ENCODE data around the gene ICAM4. TPM values are rescaled to one million over a fixed set of nuclear protein-coding genes. Genes with fewer than 3 reads are reported as not detected.
"Not testable (repeated sequence)": the region's sequence is repeated elsewhere in the genome, so short reads cannot be mapped to it uniquely, and the experiment has no call there.

Gene ICAM4
- 2.4 and 7.1 TPM in 2 replicates for total RNA-seq (2014; rRNA removed; shearing (Covaris generic))

GRCh38 chr19:10286803-10287737, at the start of gene ICAM4:
Gene ICAM4 (plus strand): TSS chr19:10286955. CDS start chr19:10287013, 58 bp downstream.
- no peak for DNase-seq (ENCODE audit: low spot score)
- in situ Hi-C loops (cut with HindIII; ENCODE audit: low sequenced_read_pairs), result no loop called here

- in situ Hi-C loops (cut with HindIII; ENCODE audit: low sequenced_read_pairs), result no loop called here
- no peak for DNase-seq (ENCODE audit: low spot score)
These were observed 49.1 kb upstream of the ICAM4 start for GRCh38 chr19:10237702-10238101.

- in situ Hi-C loops (cut with HindIII; ENCODE audit: low sequenced_read_pairs), result no loop called here
- no peak for DNase-seq (ENCODE audit: low spot score)
These were observed 48.5 kb upstream of the ICAM4 start for GRCh38 chr19:10238172-10238783.

- DNase-seq (ENCODE audit: low spot score); in situ Hi-C loops (cut with HindIII; ENCODE audit: low sequenced_read_pairs): not testable (repeated sequence)
These were observed 44.8 kb upstream of the ICAM4 start for GRCh38 chr19:10241826-10242449.

GRCh38 chr19:10243606-10244005, 43.1 kb upstream of the ICAM4 start:
- in situ Hi-C loops (cut with HindIII; ENCODE audit: low sequenced_read_pairs), result no loop called here
- no peak for DNase-seq (ENCODE audit: low spot score)

GRCh38 chr19:10245189-10245939, 41.4 kb upstream of the ICAM4 start:
- no peak for DNase-seq (ENCODE audit: low spot score)
- in situ Hi-C loops (cut with HindIII; ENCODE audit: low sequenced_read_pairs), result no loop called here

- no peak for DNase-seq (ENCODE audit: low spot score)
- in situ Hi-C loops (cut with HindIII; ENCODE audit: low sequenced_read_pairs), result no loop called here
These were observed 40.2 kb upstream of the ICAM4 start for GRCh38 chr19:10246511-10246910.

- DNase-seq (ENCODE audit: low spot score), result peak; percentile 99
- in situ Hi-C loops (cut with HindIII; ENCODE audit: low sequenced_read_pairs), result no loop called here
These were observed 34.7 kb upstream of the ICAM4 start, which contains the start of gene MRPL4 for GRCh38 chr19:10251792-10252694. Gene MRPL4 (plus strand): TSS chr19:10252214. CDS start chr19:10252254, 40 bp downstream.

GRCh38 chr19:10252707-10253106, 34.0 kb upstream of the ICAM4 start:
- in situ Hi-C loops (cut with HindIII; ENCODE audit: low sequenced_read_pairs), result no loop called here
- no peak for DNase-seq (ENCODE audit: low spot score)

- in situ Hi-C loops (cut with HindIII; ENCODE audit: low sequenced_read_pairs), result no loop called here
- DNase-seq (ENCODE audit: low spot score), result no peak
These were observed 32.5 kb upstream of the ICAM4 start for GRCh38 chr19:10254244-10254643.

GRCh38 chr19:10255358-10255757, 31.4 kb upstream of the ICAM4 start:
- no peak for DNase-seq (ENCODE audit: low spot score)
- in situ Hi-C loops (cut with HindIII; ENCODE audit: low sequenced_read_pairs), result no loop called here

- in situ Hi-C loops (cut with HindIII; ENCODE audit: low sequenced_read_pairs), result no loop called here
- no peak for DNase-seq (ENCODE audit: low spot score)
These were observed 30.2 kb upstream of the ICAM4 start for GRCh38 chr19:10256551-10256950.

- in situ Hi-C loops (cut with HindIII; ENCODE audit: low sequenced_read_pairs), result no loop called here
- DNase-seq (ENCODE audit: low spot score), result no peak
These were observed 29.7 kb upstream of the ICAM4 start for GRCh38 chr19:10256970-10257615.

- no peak for DNase-seq (ENCODE audit: low spot score)
- in situ Hi-C loops (cut with HindIII; ENCODE audit: low sequenced_read_pairs), result no loop called here
These were observed 28.6 kb upstream of the ICAM4 start for GRCh38 chr19:10258080-10258710.

- in situ Hi-C loops (cut with HindIII; ENCODE audit: low sequenced_read_pairs), result no loop called here
These were observed 27.4 kb upstream of the ICAM4 start for GRCh38 chr19:10259162-10259905.

GRCh38 chr19:10260141-10260584, 26.6 kb upstream of the ICAM4 start:
- DNase-seq (ENCODE audit: low spot score), result no peak
- in situ Hi-C loops (cut with HindIII; ENCODE audit: low sequenced_read_pairs), result no loop called here

More at GRCh38 chr19:10259162-10259905, 27.4 kb upstream of the ICAM4 start:
- DNase-seq (ENCODE audit: low spot score), result peak; percentile 78

- in situ Hi-C loops (cut with HindIII; ENCODE audit: low sequenced_read_pairs), result no loop called here
- no peak for DNase-seq (ENCODE audit: low spot score)
These were observed 24.0 kb upstream of the ICAM4 start for GRCh38 chr19:10262771-10263170.

All from G401 (cell line).